Measurements from ENCODE around the gene SIL1.
"Not testable (repeated sequence)": the region's sequence is repeated elsewhere in the genome, so short reads cannot be mapped to it uniquely, and the experiment has no call there.

The SIL1 gene

DNA sequence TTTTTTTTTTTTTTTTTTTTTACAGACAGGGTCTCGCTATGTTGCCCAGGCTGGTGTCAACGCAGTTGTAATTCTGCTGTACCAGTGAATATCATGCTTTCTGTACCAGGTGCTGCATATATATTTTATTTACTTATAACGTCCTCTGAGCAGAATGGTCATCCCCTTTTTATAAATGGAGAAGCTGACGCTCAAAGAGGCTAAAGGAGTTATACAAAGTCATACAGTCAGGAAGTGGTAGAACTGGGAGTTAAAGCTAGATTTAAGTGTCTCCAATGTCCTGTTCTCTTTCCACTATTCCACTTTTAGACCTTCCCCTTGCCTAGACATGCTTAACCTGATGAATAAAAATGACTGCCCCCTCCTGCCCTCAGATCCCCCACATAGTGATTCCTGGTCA is 1.2 kb upstream of the SIL1 start:
- DNase-seq, result no peak

DNA sequence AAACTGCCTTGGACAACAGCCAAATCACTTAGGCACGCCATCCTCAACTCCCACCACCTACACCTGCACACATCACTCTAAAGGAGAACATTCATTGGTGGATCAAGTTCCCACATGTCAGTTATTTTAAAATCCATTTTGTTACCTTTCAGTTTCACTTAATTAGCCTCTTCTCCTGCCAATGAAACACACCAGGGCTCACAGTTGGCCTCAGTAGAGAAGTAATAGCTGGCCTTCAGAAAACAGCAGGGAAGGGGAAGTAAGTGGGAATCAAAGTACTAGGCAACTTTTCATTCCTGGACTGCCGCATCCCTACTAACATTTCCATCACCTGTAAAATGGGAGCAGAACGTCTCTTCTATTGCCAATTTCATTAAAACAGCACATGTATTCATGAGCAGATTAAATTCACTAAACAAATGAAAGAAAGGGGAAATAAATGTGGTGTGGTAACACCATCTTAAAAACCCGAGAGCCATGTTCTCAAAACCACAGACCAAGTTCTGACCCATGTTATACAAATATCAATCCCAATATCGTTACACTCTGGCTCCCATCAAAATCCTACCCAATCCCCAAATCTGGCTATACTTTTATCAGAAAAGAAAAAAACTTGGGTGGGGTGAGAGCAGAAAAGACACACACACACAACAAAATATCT is 1.7 kb downstream of the SIL1 start:
- DNase-seq, result no peak

DNA sequence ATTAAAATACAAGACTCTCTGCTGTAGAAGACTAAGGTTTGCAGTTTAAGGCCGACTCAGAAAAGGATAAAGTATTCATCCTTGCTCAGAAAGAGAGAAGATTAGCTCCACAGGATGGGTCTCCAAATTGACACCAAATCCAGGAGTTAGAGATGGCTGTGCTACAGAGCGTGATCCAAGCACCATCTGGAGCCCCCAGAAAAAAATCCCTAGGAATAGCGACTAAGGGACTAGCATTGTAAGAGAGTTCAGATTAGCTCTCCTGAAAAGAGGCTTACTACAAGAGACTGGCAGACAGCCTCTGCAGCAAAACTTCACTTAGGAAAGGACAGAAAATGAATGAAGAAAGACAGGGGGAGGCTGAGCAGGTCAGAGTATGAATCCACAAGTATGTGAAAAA is 3.7 kb downstream of the SIL1 start:
- DNase-seq, result no peak

DNA sequence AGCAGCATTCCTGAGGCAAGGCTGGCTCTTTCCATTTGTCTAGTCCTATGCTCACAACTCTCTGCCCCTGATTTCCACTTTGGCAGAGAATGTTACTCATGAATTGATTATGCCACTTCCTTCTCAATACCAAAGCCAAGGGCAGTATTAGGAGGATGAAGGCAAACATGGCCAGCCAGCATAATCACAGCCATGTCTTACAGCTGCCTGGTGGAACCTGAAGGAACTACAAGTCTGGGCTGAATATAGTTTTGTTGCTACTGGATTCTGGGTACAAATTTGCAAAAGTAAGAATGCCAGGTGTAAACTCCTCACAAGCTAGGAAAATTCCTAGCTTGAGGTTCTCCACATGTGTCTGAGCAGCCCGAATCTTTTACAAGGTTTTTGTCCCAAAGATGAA is 4.2 kb downstream of the SIL1 start:
- no peak for DNase-seq

DNA sequence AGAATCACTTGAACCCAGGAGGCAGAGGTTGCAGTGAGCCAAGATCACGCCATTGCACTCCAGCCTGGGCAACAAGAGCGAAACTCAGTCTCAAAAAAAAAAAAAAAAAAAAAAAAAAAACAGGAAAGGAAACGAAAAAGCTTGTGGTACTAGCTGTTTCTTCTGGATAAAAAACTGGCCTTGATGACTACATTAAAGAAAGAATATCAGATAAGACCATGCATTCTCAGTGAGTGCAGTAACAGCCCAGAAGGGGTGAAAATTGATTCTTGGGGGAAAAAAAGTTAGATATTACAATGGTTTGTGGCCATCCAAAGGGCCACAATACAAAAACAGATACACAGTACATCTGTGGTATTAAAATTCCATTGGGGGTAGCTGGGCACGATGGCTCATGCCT is 5.3 kb downstream of the SIL1 start:
- not testable (repeated sequence) for DNase-seq

DNA sequence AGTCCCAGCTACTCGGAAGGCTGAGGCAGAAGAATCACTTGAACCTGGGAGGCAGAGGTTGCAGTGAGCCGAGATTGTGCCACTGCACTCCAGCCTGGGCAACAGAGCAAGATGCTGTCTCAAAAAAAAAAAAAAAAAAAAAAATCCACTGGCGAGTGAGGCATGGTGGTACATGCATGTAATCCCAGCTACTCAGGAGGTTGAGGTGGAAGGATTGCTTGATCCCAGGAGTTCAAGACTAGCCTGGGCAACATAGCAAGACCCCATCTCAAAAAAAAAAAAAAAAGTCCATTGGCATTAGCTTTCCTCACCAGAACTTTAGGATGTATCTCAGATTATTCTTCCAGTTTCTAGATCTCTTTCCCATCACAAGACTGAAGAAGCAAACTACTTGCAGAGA is 6.2 kb downstream of the SIL1 start:
- DNase-seq, result not testable (repeated sequence)

DNA sequence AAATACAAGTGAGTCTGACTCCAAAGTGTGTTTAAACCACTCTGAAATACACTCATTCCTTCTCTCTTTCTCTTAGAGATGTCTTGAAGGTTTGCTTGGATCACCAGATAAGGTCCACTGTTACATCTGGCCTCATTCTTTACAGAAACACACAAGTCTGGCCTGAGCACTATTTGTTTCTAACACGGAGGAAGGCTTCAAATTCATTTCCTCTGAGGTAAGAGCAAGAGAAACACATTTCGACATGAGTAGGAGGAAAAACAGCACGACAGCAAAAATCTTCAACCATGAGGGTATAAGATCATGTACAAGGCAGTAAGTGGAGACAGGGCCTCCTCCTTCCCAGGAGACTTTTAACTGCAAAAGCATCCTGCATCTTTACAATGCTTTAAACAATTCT is 8.0 kb downstream of the SIL1 start:
- no peak for DNase-seq

DNA sequence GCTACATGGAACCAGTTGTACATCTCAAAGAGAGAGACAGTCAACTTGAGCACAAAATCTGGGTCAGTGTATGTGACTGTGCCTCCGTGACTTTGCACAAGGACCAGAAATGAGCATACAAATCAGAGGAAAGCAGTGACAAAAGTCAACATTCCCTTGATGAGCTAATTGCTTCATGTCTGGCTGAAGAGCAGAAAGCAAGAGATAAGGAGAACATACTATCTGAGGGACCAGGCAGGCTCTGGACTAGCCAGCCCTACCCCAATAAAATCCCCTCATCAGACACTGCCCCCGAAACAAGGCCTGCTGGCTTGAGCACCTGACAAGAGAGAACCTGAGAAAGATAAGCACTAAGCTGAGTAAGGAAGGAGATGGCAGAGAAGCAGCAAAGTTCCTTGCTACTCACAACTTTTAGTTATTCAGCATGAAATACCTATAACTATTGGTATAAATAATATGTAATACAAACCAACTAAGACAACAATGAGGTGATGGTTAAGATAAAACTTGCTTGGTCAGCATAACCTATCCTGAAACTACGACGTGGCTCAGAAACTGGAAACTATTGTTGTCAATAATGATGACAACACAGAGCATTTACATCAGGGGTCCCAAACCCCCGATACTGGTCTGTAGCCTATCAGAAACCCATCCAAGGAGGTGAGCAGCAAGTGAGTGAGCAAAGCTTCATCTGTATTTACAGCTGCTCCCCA is 9.5 kb downstream of the SIL1 start:
- DNase-seq, result no peak

DNA sequence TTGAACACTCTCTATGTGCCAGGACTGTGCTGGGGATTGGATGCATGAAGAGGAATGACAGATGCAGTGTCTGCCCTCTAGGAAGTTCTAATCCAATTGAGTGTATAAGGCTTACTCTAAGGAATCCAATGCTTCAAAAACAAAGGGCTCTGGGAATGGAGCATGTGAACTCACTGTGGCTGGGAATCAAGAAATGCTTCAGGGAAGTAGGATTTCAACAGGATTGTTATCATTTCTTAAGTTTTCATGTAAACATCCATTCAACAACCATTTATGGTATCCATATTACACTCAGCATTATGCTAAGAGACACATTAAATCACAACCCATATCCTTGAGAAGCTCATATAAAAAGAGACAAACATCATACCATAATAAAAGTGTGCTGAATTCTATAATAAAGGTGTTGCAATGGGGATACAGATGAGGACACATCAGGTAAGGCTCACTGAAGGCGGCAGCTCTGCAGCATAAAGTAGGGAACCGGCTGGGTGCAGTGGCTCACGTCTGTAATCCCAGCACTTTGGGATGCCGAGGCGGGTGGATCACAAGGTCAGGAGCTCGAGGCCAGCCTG is 11.3 kb downstream of the SIL1 start:
- DNase-seq, result no peak

DNA sequence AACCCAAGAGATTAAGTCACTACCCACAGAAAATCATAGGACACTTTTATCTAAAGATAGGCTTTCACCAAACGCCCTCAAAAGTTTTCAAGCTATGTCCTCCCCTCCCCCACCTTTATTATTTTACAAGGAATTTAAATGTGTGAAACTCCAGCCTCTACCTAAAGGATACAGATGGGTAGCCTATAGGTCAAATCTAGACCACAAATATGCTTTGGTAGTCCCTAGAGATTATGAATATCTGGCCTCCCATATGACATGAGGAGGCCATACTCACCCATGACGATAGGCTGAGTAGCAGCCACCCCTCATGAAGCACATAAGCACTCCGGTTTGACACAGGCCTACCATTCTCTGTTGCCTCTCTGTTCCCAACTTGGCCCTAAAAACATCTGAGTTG is 11.9 kb downstream of the SIL1 start:
- DNase-seq, result no peak

DNA sequence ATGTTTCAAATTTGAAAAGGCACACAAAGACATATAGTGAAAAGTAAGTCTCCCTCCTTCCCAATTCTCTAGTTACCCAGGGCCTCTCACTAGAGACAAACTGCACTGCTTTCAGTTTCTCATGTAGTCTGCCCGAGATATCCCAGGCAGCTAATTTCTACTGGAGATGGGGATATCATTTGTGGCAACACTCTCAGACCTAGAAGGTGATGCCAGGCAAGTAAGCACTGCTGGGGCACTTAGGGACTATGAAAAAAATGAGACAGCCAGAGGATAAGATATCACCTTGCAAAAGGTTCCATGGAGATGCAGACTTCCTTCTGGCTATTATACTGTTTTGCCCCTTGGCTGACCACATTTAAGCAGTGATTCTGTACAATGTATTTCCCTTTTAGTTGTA is 12.6 kb downstream of the SIL1 start:
- no peak for DNase-seq

DNA sequence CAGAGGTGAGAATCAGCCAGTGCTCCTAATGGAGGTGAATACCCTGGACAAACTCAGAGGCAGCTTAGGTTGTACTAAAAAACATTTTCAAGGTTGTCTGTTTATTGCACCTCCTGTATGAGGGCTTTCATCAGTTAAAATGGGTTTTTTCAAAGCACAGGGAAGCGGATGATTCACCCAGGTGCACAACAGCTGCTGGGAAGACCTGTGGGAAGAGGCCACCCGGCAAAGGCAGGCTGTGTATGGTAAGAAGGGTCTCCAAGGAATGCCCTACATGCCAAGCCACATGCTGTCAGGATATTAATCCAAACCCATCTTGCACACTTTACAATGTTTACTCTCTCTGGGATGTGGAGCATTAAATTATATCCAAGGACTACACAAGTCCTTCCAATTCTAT is 14.7 kb downstream of the SIL1 start:
- DNase-seq, result no peak

DNA sequence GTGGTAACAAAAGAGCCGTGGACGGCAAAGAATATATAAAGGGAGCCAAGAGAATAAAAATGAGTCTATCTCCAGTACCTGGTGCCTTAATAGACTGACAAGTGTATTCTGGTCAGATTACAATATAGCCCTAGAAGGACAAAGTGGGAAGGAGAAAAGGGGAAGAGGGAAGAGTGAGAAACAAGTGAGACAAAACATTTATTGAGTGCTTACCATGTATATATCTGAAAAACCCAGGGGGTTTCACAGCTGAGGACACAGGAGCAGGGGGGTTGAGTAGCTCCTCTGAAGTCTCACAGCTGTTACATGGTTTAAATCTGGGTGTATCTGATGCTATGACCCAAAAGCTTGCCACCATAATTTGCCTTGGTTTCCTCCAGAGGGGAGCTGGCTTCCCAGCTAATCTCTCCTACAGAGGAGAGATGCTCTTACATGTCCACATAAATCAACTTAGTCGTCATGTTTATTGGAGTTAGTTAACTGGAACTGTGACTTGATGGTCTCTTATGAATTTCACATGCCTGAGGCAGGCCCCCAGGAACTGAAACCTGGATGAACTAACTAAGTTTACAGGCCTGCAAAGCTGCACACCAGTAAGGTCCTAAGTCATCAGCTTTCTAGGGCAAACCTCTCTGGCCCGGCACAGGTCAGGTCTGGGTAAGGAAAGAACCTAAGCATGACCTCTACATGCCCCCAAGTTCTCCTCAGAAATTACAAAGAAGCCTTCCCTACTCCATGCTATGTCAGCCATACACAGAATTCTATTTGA is 15.5 kb downstream of the SIL1 start:
- DNase-seq, result no peak

DNA sequence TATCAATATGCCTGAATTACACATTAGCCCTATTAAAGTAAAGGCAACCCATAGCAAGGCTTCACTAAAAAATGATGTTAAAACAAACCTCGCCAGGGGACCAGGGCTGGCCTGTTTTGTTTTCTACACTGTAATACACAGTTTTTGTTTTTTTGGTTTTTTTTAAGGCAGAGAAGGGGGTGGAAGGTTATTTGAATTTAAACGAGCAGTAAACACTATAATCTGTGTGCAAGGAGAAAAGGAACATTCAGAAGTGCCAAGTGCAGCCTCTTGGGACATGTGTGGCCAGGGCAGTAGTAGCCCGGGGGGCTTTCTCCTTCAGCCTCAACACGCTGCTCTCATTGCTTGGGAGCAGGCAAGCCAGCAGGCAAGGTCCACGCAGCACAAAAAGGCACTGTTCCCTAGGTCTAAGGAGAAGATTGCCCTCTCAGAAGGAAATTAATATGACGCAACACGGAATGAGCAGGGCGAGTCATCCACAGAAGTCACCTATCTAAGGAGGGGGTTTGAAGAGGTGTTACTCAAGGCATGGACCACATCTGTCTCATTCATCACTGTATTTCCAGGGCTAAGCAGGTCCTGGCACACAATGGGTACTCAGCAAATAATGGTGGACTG is 16.2 kb downstream of the SIL1 start:
- DNase-seq, result no peak

DNA sequence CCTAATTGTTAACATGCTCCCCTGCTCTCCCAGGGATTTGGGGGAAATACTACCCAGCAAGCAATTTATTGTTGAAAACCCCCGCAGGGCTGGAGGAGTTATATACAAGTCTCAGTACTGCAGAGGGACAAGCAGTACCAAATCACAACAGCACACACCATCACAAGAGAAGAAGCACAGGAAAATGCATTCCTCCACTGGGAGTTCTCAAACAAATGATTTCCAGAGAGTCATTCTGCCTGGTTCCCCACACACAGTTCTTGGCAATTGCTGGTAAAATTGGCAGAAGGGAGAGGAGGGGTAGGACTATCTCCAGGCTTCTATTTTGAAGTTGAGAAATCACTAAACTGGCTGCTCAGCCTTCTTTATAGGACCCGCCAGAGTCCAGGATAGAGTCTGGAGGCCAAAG is 16.8 kb downstream of the SIL1 start:
- no peak for DNase-seq

DNA sequence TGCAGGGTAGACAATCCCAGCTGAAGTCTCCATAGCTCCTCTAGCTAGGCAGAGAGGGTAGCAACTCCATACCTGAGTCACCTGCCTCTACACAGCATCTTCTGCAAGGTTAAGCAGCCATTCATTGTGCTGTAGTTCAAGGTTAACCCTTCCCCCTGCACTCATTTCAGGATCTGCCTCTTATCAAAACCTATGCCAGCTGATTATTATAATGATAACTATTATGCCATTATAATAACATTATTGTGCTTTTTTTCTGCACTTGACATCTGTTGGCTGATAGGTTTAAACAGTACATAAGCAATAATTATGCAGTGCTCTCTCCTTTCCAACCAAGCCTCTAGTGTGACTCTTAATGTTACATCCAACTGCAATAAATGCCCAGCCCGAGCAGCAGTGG is 17.3 kb downstream of the SIL1 start:
- no peak for DNase-seq

DNA sequence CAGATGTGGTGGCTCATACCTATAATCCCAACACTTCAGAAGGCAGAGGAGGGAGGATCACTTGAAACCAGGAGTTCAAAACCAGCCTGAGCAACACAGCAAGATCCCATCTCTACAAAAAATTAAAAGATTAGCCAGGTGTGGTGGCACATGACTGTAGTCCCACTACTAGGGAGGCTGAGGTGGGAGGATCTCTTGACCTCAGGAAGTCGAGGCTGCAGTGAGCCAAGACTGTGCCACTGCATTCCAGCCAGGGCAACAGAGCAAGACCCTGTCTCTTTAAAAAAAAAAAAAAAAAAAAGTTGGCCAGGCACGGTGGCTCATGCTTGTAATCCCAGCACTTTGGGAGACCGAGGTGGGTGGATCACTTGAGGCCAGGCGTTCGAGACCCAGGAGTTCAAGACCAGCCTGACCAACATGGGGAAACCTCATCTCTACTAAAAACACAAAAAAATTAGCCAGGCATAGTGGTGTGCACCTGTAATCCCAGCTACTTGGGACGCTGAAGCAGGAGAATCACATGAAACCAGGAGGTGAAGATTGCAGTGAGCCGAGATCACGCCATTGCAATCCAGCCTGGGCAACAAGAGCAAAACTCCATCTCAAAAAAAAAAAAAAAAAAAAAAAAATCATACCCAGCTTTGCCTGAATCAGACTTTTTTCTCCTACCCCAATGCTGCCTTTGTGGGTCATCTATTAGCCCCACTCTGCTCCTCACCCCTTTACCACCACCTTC is 18.2 kb downstream of the SIL1 start:
- not testable (repeated sequence) for DNase-seq

DNA sequence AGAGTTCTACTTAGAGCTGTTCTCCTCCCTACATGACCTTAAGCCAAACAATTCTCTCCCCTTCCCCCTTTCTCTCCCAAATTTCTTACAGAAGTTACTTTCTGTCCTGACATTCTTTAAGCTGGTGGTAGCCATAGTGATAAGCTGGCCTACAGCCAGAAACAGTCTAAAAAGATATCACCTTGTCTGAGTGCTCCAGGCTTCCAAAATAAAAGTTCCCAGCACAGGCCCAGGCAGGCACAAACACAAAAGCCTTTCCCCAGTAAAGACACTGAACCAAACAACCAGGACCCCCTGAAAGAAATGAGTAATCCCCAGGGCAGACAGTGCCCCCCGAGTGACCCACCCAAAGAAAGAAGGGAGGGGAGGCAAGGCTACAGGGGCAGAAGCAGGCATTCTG is 19.2 kb downstream of the SIL1 start:
- no peak for DNase-seq

DNA sequence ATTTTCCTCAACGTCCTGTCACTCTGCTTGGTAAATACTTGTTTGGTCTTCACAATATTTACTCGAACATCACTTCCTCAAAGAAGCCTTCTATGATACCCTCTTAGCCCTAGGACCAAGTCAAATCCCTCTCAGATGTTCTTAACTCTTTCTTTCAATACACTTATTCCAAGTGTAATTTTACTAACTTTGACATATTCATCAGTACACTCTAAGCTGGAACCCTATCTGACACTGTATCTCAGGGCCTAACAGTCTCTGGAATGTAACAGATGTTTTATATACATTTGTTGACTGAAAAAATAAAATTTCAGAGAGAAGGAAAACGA is 19.6 kb downstream of the SIL1 start:
- DNase-seq, result no peak

DNA sequence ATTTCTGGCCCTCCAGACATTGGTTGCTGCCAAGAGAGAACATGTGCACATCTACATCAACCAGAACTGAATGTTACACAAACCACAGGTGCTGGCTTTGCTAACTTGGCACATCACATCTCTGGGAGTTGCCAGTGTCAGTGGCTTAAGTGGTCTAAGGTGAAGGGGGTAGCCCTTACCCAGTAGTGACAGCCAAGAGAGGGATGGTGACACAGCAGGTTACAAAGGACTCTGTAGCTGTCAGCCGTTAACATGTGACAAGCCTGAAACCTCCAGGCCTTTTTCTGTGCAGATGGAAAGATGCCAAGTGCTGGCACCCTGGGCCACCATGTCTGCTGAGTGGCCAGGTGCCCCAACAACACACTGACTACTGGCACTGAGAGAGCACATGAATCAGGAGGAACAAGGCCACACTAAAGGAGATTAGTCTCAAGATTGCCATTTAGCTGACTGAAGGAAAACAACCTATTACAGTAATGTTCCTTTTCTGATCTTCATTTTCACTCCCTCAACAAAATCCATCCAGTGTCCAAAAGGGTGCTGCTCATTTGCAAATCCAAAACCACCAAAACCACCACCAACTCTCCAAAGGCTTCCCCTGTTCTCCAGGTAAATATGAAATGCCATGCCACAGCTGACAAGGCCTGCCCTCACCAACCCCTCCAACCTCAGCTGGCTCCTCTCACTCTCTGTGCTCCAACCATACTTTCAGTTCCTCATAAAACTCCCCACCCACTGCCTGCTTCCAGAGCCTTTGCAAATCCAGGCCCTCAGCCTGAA is 20.2 kb downstream of the SIL1 start:
- no peak for DNase-seq

DNA sequence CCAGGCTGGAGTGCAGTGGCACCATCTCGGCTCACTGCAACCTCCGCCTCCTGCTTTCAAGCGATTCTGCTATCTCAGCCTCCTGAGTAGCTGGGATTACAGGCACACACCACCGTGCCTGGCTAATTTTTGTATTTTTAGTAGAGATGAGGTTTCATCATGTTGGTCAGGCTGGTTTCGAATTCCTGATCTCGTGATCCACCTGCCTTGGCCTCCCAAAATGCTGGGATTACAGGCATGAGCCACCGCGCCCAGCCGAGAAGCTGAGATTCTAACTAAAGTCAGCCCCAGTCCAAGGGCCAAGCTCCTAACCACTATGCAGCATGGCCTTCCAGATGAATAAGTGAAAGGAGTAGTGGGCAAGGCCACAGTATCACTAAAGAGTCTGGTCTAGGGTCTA is 20.9 kb downstream of the SIL1 start:
- DNase-seq, result not testable (repeated sequence)

DNA sequence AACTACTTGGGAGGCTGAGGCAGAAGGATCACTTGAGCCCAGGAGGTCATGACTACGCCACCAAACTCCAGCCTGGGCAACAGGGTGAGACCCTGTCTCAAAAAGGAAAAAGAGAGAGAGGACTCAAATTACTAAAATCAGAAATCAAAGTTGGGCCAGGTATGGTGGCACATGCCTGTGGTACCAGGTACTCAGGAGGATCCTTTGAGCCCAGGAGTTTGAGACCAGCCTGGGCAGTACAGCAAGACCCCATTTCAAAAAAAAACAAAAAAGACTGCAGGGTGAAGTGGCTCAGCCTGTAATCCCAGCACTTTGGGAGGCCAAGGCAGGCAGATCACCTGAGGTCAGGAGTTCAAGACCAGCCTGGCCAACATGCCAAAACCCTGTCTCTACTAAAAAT is 23.8 kb downstream of the SIL1 start:
- not testable (repeated sequence) for DNase-seq

Data from activated CD8-positive, alpha-beta memory T cell treated with anti-CD3 and anti-CD28 coated beads for 24 hours (primary cell).